ENCODE measurements around the gene RERE.

Gene RERE

DNA sequence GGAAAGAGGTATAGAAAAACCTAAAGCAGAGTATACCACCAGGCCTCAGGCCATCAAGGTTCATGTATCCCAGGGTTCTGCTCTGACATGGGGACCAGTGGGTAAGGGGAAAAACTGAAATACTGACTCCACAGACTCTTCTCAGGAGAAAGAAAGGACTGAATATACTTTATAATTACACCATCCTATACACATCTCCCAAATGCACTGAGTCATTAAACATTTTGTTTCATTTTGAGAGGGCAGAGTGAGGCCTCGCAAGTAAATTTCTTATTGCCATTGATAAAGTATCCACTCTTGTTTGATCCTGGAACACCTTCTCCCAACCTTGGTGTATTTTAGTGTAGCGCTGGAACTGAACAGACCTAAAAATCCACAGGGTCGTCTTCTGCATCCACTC, 251.6 kb downstream of the RERE start:
- no peak for DNase-seq

DNA sequence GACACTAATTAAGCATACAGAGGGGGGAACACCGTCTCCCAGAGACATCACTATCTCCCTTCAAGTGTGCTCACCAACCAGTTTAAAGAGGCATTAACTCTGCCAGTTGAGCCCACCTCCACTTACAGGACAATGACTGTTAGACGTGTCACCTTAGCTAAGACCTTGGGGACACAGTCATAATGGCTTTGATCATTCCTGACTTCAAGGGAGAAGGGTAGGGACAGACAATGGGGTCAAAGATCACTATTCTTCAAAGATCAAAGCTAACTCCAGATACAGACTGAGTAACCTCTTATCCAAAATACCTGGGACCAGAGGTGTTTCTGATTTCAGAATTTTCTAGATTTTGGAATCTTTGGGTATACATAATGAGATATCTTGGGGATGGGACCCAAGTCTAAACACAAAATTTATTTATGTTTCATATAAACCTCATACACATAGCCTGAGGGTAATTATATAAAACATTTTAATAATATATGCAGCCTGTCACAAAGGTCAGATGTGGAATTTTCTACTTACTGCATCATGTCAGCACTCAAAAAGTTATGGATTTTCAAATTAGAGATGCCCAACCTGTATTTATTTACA, 253.4 kb downstream of the RERE start:
- no peak for DNase-seq

DNA sequence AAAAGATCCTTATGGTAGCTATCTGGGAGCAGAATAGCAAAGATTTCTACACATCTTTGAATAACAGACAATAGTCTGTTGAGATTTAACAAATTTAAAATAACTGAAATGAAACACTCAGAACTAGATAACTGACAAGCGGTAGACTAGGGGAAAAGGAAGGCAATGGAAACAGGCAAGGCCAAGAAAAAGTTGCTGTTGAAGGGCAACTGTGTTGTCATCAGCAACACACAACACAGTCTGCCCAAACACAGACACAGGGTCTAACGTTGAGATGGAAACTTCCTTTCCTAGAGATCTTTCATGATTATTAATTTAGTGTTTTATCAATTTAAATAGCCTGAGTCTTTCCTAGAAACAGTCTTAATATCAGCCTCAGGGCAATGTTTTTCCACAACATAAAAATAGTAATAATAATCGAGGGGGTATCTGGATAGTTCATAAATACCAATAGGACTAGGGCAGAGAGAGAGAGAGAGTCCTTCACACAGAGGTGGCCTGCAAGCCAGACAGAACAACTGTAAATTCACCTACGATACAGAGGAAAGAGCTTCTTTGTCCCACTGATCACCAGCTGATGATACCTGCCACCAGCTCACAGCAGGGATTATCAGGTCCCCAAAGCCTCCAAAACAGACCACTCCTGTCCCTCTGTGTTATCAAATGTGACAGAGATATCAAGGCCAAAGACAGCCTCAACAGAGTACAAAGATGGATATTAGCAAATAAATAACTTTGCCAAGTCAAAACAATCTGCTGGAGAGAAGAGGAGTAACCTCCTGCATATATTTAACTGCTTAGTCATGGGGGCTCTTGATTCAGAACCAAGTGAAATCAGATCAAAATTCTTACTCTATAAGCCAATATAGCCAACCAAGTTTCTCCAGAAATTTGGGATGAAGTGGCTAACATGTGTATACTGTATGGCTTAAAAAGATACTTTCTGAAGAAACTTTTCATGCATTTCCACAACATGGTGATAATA, 254.3 kb downstream of the RERE start:
- DNase-seq: no peak

DNA sequence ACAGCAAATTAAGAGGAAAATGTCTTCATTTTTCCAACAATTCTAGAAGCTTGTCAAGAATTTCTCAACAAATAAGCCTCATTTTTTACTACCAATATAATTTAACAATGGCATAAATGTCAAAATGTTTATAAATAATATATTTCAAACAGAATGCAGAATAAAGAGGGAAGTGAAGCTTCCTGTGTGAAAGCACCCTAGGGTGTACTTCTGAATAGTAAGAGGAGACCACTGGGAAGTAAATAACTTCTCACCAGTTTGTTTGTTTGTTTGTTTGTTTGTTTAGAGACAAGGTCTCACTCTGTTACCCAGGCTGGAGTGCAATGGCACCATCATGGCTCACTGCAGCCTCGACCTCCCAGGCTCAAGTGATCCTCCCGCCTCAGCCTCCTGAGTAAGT, 255.2 kb downstream of the RERE start:
- no peak for DNase-seq

DNA sequence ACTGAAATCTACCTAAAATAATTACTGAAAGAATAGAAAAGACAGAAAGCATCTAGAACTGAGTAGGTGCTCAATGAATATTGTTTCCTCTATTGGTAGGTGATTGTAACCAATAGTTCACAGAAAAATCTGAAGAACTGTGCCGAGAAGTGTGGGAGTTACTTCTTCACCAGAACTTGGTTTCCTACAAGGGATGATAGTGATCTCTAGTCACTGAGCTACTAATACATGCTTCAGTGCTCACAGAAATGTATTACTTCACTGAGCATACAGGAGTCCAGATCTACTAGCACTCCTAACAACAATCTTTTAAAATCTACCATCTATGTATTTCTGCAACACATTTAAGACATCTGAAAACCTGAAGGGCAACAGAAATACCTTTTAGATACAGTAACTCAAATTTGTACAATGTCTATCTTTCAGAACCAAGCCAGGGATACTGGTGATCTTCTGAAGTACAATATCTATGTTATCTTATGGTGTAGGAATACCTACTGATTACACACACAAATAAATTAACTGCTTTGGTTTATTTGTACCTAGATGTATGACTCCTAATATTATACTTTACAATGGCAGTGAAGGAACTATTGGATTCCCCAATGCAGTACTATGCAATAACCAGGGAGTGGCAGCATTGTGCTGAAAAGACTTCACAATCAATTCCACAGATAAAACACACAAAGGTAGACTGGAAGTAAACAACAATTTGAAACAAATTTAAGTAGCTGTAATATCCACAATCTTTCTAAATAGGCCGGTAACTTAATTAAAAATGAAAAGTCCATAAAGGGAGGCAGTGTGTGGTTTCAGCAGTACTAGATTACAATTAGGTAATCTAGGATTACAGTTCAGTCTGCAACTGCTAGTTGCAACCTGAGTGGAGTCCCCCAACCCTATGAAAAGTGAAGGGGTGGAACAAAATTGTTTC, 256.6 kb downstream of the RERE start:
- DNase-seq: peak; percentile 29 to 38

DNA sequence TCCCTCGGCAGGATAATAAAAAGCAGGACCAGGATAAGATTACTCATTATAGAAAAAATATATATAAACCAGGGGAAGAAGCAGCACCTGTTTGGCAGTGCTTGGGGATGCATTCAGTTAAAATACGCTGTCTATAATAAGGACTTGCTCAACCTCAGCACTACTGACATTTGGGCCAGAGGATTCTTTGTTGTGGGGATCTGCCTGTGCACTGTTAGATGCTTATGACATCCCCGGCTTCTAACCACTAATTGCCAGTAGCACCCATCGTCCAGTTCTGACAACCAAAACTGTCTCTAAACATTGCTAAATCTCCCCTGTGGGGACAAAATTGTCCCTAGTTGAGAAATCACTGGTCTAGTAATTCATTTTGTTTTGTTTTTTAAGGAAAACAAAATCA, 257.4 kb downstream of the RERE start:
- no peak for DNase-seq

DNA sequence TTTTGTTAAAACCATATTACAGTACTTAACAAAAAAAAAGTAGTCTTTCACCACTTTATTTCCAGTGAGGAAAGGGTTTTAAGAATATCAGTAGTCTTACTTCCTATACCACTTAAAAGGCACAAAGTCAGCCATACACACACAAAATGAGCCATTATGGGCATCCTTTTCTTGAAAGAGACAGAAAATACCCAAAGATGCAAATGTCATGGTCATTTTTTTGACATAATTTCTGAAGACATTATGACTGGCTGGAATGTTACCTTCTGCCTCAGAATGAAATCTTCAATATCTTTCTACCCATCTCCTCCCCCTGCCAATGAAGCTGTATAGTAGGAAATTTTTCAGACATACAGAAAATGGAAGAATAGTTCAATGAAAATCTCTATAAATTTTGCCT, 261.9 kb downstream of the RERE start:
- DNase-seq: no peak

DNA sequence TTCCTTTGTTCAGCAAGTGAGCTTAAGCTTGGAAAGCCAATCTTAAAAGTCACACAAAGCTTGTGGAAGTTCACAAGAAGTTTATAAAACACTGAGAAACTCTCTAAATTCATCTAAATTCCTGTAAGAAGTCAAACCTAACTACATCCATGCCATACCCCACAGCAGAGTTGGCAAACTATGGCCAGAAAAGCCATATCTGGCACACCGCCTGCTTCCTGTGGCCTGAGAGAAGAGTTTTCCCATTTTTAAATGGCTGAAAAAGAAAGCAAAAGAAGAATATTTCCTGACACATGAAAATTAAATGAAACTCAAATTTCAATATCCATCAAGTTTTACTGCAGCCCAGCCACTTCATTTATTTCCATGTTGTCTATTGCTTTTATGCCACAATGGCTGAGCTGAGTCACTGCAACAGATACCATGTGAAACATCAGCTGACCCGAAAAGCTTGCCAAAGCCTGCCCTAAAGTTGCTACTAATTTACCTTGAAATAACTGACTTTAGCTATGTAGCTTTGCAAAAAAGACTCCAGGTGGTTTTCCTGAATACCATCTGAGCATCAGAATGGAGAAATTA, 262.4 kb downstream of the RERE start:
- DNase-seq: no peak

DNA sequence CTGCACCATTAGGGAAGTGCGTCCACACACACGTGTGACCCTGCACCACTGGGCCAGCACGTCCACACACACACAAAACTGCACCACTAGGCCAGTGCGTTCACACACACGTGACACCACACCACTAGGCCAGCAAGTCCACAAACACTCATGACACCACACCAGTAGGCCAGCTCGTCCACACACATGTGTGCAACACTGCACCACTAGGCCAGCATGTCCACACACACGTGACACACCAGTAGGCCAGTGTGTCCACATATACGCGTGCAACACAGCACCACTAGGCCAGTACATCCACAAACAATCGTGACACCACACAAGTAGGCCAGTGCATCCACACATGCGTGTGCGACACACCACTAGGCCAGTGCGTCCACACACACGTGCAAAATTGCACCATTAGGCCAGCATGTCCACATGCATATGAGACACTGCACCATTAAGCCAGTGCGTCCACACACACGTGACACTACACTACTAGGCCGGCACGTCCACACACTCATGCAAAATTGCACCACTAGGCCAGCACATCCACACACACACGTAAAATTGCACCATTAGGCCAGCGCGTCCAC, 264.5 kb downstream of the RERE start:
- no peak for DNase-seq

DNA sequence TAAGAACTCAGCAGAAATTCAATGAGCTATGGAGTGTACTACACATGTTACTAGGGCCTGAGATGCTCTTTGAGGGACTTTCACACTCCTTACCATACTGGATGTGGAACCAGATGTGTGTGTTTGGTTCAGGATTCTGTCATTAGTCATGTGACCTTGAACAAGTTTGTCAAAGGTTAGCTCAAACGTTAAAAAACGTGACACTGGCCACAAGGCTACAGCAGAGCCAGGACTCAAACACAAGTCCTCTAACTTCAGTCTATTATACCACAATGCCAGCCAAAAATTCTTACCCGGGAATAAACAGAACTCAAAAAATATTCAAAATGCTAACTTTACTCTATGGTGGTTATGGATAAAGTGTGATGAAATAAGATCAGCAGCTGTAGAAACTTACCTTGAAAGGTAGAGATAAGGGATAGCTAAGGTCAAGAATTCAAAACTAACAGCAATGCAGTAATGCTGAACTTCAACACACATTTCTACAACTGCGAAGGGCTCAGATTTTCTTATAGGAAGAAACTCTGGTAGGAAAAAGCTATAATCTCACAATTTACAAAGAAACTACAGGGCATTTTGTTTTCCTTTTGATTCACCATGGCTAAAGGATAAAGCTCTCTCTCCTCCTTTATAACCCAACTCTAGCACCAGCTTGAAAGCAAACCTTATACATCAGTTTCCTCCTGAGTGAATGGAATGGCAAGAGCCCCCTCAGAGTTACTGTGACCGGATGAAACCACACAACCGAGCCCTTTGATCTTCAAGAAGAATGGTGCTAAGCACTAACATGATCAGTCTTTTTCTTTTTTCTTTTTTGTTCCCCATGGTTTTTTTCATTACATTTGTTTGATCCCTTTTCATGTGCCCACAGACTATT, 265.6 kb downstream of the RERE start:
- no peak for DNase-seq

DNA sequence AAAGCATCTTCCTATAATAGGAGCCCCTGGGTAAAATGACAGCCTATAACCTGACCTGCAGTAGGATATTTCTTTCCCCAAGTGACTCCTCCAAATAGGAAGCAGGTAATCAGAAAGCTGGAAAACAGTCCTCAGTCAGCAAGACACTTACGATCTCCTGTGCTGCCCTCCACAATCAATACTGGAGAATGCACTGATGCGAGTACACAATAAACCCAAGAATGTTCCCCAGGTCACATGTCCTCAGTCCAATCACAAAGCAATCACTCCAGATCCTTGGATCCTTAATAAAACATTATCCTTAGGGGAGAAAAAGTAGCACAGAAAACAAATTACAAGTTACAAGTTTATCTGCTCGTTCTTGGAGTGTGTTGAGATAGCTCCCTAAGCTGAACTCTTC, 266.4 kb downstream of the RERE start:
- DNase-seq: no peak

DNA sequence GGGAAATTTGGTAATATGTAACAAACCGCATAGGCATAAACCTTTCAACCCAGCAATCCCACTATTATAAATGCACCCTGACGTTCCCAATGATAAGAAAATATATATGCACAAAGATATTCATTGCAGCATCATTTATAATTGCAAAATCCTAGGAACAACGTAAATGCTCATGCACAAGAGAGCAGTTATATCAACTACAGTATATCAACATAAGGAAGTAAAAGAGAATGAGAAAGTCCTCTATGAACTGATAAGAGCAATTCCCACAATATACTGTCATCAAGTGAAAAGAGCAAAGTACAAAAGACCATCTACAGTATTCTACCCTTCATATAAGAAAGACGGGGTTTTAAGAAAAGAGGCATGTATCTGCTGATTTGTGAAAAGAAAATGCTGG, 269.6 kb downstream of the RERE start:
- DNase-seq: no peak

DNA sequence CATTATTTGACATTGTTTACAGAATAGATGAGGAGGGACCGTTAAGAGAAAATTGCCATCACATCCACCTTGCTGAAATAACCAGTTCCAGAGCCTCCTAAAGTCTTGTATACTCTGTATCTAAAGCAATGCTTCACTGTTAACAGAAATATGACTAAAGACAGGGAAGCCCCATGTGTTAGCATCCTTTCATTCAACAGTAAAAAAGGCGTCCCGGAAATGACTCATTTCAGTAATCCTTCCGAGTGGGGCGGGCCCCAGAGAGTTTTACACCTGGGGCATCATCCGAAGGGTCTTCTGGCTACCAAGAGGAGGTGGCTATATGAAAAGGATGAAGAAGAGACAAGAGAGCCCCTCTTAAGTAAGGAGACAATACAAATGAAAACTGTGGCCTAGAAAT, 272.4 kb downstream of the RERE start:
- DNase-seq: no peak

DNA sequence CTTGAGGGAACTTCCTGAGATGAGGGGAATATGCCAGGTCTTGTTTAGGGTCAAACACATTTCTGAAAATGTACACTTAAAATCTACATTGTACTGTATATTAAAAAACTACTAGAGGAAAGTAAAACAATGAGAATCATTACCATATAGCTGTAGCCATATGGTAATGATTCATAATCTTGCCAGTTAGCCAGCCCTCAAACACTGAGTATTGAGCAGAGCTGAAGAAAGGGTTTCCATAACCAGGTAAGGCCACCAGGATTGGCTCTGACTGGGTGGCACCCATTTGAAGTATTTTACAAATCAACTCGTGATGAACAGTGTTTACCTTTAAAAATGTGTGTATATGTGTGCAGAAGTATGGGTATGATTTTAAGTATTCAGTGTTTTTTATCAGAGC, 272.8 kb downstream of the RERE start:
- DNase-seq: no peak

DNA sequence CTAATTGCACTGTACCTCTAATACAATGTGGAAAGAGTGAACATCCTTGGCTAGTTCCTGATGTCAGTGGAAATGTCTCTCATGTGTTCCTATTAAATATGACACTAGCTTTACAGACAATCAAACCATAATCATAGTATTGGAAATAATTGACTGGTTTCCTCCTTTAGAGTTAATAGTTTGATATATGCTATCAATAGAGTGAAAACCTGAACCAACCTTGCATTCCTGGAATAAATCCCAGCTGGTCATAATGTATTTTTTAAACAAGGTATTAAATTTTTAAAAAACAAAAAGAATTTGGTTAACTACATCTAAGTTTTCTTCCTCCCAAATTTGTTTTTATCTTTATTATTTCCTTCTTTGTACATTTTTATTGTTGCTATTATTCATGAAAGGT, 273.5 kb downstream of the RERE start:
- no peak for DNase-seq

DNA sequence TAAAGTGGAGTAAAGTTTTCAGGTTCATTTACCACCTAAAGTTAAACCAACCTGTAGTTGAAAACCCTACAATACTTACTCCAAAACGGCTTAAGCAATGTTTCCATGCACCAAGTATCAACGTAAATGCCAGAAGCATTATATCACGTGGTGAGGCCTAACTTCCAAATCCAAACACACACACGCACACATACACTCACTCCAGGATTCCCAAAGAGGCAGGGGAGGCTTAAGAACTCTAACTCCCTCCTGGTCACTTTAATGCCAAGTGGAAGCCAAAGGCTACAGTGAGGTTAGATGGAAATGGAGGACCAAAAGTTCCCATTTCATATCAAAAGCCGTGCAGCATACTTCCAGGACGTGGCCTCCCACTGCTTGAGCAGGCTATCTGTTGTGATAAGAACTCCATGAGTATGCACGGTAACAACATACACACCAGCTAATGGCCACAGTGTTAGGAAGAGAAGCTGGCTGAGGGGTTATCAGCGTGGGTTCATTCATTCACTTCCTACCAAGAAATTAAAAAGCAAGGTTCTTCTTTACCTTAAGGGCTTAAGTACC, 275.4 kb downstream of the RERE start:
- no peak for DNase-seq

DNA sequence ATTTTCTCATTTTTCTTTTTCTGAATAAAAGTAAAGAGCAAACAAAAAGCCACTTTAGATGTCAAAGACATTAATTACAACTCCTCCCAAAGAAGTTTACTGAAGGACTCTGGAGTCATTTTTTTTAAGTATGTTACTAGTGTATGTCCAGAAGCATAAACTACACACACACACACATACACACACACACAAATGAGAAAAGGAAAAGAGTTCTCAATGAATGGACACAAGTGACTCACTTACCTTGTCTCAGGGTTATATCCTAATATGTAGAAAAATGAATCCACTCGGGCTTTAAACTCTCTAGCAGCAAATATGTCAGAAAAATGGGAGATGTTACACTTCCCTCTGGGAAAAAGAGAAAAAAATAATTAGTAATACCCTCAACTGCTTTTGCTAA, 276.5 kb downstream of the RERE start:
- DNase-seq: no peak

DNA sequence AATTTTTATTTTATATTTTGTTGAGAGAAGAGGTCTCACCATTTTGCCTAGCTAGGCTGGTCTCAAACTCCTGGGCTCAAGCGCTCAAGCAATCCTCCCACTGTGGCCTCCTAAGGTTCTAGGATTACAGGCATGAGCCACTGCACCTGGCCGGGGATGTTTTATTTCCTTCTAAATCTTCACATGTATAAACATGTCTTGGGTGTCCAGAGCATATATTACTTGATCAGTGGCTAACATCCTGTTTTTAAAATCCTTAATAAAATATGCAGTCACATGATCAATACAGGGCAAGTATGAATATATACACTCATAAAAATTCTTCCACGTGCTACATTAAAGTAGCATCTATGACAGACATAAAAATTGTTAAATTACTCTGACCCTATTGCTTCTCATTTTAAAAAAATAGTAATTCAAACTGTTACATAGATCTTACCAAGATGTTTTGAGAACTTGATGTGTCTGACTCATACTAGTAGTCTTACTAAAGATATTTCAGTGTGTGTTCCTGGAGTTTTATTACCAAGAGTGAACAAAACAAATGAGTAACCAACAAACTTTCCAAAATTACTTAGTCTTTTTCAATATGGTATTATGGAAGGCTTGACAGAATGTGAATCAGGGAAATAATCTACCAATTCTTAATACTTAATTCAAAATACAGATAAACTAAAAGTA, 277.0 kb downstream of the RERE start:
- no peak for DNase-seq

DNA sequence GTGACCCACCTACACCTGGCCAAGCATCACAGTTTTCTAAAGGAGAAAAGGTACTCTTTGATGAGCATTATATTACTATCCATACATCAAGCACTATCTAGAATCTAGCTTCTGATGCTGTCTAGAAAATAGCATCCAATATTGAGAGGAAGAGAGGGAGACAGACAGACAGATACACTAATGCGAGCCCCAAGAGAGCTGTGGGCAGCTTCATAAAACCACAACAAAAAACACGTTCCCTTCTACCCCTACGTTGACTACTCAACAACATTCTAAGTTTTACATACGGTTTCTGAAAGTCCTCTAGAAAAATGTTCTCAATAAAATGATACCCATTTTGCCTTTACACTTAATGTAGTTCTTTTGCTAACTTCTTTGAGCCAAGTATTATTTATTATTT, 277.8 kb downstream of the RERE start:
- DNase-seq: no peak

DNA sequence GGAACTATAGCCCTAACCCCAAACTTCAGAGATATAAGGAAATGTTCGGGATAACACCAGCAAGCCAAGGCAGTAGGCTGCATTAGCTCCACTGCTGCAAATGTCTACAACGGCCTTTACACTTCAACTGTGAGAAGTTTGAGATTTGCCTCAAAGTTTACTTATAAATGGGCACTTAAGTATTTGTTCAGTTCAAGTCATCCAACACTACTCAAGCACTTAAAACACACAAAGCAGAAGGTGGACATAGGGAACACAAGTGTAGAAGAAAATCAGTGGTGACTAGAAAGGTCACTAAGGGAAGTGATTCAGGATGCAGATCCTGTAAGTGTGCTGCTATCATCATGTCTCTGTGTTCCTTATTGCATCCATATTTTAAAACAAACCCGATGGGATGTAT, 278.9 kb downstream of the RERE start:
- no peak for DNase-seq

DNA sequence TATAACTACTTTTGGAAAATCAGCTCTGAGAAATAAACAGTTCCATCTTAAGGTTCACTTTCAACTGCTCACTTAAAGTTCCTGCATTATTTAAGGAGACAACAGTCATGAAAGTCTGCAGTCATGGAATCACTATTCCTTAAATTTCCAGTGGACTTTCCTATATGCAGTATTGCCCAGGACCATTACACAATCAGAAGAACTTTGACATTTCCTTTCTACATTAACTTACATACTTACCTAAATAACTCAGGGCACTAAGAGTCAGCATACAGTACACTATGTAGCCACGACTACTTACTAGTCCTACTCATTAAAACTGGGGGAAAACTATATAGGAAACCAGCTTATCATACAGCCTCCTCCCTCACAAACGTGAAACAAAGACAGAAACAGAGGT, 279.4 kb downstream of the RERE start:
- no peak for DNase-seq
